Suprapubic skin (tissue), 3 donors: ENCODE results near the gene FLT3LG.

Experiments
- POLR2A ChIP-seq, 2 donors: fragments of 450-650 bp; IDR thresholded peaks; one replicate each; pipeline ENCODE4 v1.6.1; 2017; ENCODE audit warnings: antibody characterized with exemption in 2 of 2, mild to moderate bottlenecking in 2 of 2, moderate library complexity in 2 of 2
- TF ChIP-seq, protein P1 (sequence below), 2 donors: fragments of 200-600 bp in 1 of 2; fragments of 450-650 bp in 1 of 2; sonication (generic) in 1 of 2; IDR thresholded peaks; one replicate each; pipeline ENCODE4 v1.5.1; 2016 to 2019; ENCODE audit warnings: antibody characterized with exemption in 2 of 2, mild to moderate bottlenecking in 1 of 2, moderate library complexity in 1 of 2

GRCh38 chr19:49447485-49448431 is 26.3 kb upstream of the FLT3LG start:
- TF ChIP-seq, protein P1, sequence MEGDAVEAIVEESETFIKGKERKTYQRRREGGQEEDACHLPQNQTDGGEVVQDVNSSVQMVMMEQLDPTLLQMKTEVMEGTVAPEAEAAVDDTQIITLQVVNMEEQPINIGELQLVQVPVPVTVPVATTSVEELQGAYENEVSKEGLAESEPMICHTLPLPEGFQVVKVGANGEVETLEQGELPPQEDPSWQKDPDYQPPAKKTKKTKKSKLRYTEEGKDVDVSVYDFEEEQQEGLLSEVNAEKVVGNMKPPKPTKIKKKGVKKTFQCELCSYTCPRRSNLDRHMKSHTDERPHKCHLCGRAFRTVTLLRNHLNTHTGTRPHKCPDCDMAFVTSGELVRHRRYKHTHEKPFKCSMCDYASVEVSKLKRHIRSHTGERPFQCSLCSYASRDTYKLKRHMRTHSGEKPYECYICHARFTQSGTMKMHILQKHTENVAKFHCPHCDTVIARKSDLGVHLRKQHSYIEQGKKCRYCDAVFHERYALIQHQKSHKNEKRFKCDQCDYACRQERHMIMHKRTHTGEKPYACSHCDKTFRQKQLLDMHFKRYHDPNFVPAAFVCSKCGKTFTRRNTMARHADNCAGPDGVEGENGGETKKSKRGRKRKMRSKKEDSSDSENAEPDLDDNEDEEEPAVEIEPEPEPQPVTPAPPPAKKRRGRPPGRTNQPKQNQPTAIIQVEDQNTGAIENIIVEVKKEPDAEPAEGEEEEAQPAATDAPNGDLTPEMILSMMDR (IDR thresholded peaks at IDR 0.05), result no peak
- TF ChIP-seq POLR2A (IDR thresholded peaks at IDR 0.05), result no peak
